ENCODE data around the gene KCNC3.
A peak's percentile ranks its signal among the peaks of the same experiment; 100 is the strongest.
"Not testable (repeated sequence)": the region's sequence is repeated elsewhere in the genome, so short reads cannot be mapped to it uniquely, and the experiment has no call there.

Gene KCNC3

GRCh38 chr19:50353487-50353880 lies 24.3 kb upstream of the KCNC3 start:
- DNase-seq = not testable (repeated sequence)

- no peak for DNase-seq
Observed at GRCh38 chr19:50352242-50352641, 23.1 kb upstream of the KCNC3 start.

GRCh38 chr19:50349277-50350057 lies 20.3 kb upstream of the KCNC3 start:
- no peak for DNase-seq

GRCh38 chr19:50347089-50347581 lies 18.0 kb upstream of the KCNC3 start:
- not testable (repeated sequence) for DNase-seq

- DNase-seq = no peak
Observed at GRCh38 chr19:50344661-50345318, 15.6 kb upstream of the KCNC3 start.

- DNase-seq = no peak
Observed at GRCh38 chr19:50341091-50341564, 12.0 kb upstream of the KCNC3 start.

- no peak for DNase-seq
Observed at GRCh38 chr19:50340331-50340730, 11.2 kb upstream of the KCNC3 start.

GRCh38 chr19:50337031-50337430 lies 7.9 kb upstream of the KCNC3 start:
- not testable (repeated sequence) for DNase-seq

- no peak for DNase-seq
Observed at GRCh38 chr19:50334741-50335421, 5.7 kb upstream of the KCNC3 start.

- peak; percentile 69 for DNase-seq
Observed at GRCh38 chr19:50333737-50334617, 4.8 kb upstream of the KCNC3 start.

- DNase-seq = peak; percentile 84
Observed at GRCh38 chr19:50333235-50333736, 4.1 kb upstream of the KCNC3 start.

- DNase-seq = no peak
Observed at GRCh38 chr19:50332244-50333038, 3.3 kb upstream of the KCNC3 start.

- DNase-seq = no peak
Observed at GRCh38 chr19:50331994-50332243, 2.7 kb upstream of the KCNC3 start.

- no peak for DNase-seq
Observed at GRCh38 chr19:50331221-50331993, 2.2 kb upstream of the KCNC3 start.

- DNase-seq = peak; percentile 28
Observed at GRCh38 chr19:50330365-50331078, 1.3 kb upstream of the KCNC3 start.

GRCh38 chr19:50329926-50330294 lies 733 bp upstream of the KCNC3 start:
- not testable (repeated sequence) for DNase-seq

GRCh38 chr19:50328873-50329145 lies 368 bp downstream of the KCNC3 start:
- no peak for DNase-seq

- peak; percentile 7 for DNase-seq
Observed at GRCh38 chr19:50328224-50328872, 829 bp downstream of the KCNC3 start.

GRCh38 chr19:50327461-50328223 lies 1.5 kb downstream of the KCNC3 start:
- no peak for DNase-seq
